ENCODE results near the gene PEX26. TPM values are rescaled to one million over a fixed set of nuclear protein-coding genes. Genes with fewer than 3 reads are reported as not detected.

Gene PEX26
- total RNA-seq, 2 donors from 2014 or later, result 39.1 to 46.0 TPM

DNA sequence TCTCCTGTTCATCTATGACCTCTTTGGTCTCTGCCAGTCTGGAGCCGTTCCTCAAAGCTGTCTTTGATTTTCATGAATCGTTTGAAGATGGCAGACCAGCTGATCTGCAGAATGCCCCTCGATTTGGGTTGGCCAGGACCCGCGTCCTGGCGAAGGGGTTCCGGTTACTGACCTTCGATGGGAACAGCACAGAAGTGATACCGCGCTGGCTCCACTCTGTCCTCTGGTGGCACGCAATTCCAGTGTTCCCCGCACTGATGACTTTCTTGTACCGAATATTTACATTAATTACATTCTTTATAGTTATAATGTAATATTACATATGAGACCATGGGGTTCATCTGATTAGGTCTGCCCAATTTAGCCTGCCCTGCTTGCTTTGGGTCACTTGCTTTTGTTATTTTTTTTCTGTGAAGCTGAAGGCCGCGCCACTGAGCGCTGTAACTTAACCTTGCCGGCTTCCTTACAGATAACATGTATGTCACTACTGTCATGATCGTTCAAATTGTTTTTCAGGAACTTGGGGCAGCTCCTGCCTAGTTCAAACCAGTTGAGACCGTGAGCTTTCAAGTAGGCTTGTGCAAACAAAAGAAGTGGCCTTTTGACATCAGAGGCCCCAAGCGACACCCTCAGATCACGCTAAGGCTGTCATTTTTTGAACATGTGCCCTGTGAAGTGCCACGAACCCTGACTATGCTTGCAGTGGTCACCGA, 68.0 kb downstream of the PEX26 start:
- ATAC-seq (ENCODE audit: insufficient number of reproducible peaks, low FRiP score, low read depth), result no peak
- no peak for DNase-seq (ENCODE audit: low spot score)
- Histone ChIP-seq H3K4me3 (no peak overlapping the region), H3K4me1 (ENCODE audit: control insufficient read depth in 1 of 2, low read depth in 2 of 2) (peaks cover 0 to 9% of the 10 kb centered on the region in 2 donors), H3K27ac (no peak overlapping the region), H3K36me3 (no peaks in the 10 kb centered on the region), H3K27me3 (replicated peaks; ENCODE audit: insufficient read depth) (no peaks in the 10 kb centered on the region), H3K9me3 (no peaks in the 10 kb centered on the region)
- TF ChIP-seq, protein P1, sequence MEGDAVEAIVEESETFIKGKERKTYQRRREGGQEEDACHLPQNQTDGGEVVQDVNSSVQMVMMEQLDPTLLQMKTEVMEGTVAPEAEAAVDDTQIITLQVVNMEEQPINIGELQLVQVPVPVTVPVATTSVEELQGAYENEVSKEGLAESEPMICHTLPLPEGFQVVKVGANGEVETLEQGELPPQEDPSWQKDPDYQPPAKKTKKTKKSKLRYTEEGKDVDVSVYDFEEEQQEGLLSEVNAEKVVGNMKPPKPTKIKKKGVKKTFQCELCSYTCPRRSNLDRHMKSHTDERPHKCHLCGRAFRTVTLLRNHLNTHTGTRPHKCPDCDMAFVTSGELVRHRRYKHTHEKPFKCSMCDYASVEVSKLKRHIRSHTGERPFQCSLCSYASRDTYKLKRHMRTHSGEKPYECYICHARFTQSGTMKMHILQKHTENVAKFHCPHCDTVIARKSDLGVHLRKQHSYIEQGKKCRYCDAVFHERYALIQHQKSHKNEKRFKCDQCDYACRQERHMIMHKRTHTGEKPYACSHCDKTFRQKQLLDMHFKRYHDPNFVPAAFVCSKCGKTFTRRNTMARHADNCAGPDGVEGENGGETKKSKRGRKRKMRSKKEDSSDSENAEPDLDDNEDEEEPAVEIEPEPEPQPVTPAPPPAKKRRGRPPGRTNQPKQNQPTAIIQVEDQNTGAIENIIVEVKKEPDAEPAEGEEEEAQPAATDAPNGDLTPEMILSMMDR (IDR thresholded peaks at IDR 0.05), result no peak

GRCh38 chr22:18146389-18146753, 68.6 kb downstream of the PEX26 start:
- Histone ChIP-seq H3K27ac (no peak overlapping the region), H3K4me1 (ENCODE audit: control insufficient read depth in 1 of 2, low read depth in 2 of 2) (peaks cover 0 to 9% of the 10 kb centered on the region in 2 donors), H3K9me3 (no peaks in the 10 kb centered on the region), H3K36me3 (no peaks in the 10 kb centered on the region), H3K4me3 (no peak overlapping the region), H3K27me3 (replicated peaks; ENCODE audit: insufficient read depth) (no peaks in the 10 kb centered on the region)
- TF ChIP-seq, protein P1 (IDR thresholded peaks at IDR 0.05), result no peak
- no peak for ATAC-seq (ENCODE audit: insufficient number of reproducible peaks, low FRiP score, low read depth)
- DNase-seq (ENCODE audit: low spot score), result no peak

DNA sequence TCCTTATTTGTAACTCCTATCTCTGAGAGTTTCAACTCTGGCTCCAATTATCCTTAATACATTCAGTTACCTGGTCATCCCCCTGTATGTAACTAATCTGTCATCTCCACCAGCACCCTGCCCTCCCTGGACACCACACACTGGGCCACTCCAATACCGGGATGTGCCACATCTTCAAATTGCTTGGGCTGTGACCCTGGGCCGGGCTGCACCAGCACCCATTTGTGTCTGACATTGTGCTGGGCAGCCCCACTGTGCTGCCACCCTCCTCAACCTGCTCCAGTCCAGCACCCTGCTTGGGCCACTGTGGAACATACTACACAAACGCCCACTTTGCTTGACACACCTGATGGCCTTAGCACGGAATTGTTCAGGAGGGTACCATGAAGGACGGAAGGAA, 70.0 kb downstream of the PEX26 start:
- no peak overlapping the region for H3K4me3 ChIP-seq
- H3K27me3 ChIP-seq (replicated peaks; ENCODE audit: insufficient read depth), result no peaks in the 10 kb centered on the region
- H3K9me3 ChIP-seq, result no peaks in the 10 kb centered on the region
- no peak overlapping the region for H3K27ac ChIP-seq
- ATAC-seq (ENCODE audit: insufficient number of reproducible peaks, low FRiP score, low read depth) (no peak), DNase-seq (ENCODE audit: low spot score) (no peak)
- peaks cover 0 to 9% of the 10 kb centered on the region in 2 donors for H3K4me1 ChIP-seq (ENCODE audit: control insufficient read depth in 1 of 2, low read depth in 2 of 2)
- H3K36me3 ChIP-seq, result no peaks in the 10 kb centered on the region
- TF ChIP-seq, protein P1 (IDR thresholded peaks at IDR 0.05), result no peak

- ATAC-seq (ENCODE audit: insufficient number of reproducible peaks, low FRiP score, low read depth), result no peak
- Histone ChIP-seq H3K27me3 (replicated peaks; ENCODE audit: insufficient read depth) (no peaks in the 10 kb centered on the region), H3K27ac (no peak overlapping the region), H3K9me3 (no peaks in the 10 kb centered on the region), H3K4me1 (ENCODE audit: control insufficient read depth in 1 of 2, low read depth in 2 of 2) (peaks cover 0 to 9% of the 10 kb centered on the region in 2 donors), H3K4me3 (no peak overlapping the region), H3K36me3 (no peaks in the 10 kb centered on the region)
- DNase-seq (ENCODE audit: low spot score), result no peak
- TF ChIP-seq, protein P1 (IDR thresholded peaks at IDR 0.05), result no peak
These were observed 70.6 kb downstream of the PEX26 start for GRCh38 chr22:18148293-18148965.

GRCh38 chr22:18152519-18152918, 74.7 kb downstream of the PEX26 start:
- ATAC-seq (ENCODE audit: insufficient number of reproducible peaks, low FRiP score, low read depth) (no peak), DNase-seq (ENCODE audit: low spot score) (no peak)
- Histone ChIP-seq H3K9me3 (no peaks in the 10 kb centered on the region), H3K27ac (no peak overlapping the region), H3K4me3 (no peak overlapping the region), H3K36me3 (no peaks in the 10 kb centered on the region), H3K4me1 (ENCODE audit: control insufficient read depth in 1 of 2, low read depth in 2 of 2) (peaks cover 4 to 25% of the 10 kb centered on the region in 2 donors), H3K27me3 (replicated peaks; ENCODE audit: insufficient read depth) (no peaks in the 10 kb centered on the region)
- TF ChIP-seq, protein P1 (IDR thresholded peaks at IDR 0.05), result no peak

All from thoracic aorta (tissue), 2 donors.